WTC11 (cell line): ENCODE measurements around the gene CDH13. TPM values are rescaled to one million over a fixed set of nuclear protein-coding genes. Genes with fewer than 3 reads are reported as not detected.

Experiments
- ATAC-seq: fragments of 200-7000 bp; cut with Tn5 transposase; 2 replicates; pipeline ENCODE4 v1.10.0; 2021; ENCODE audit warnings: mild to moderate bottlenecking, moderate library complexity
- CTCF ChIA-PET: fragments of 300-600 bp; sonication (Branson Sonifier 250); formaldehyde crosslinking; loops from one replicate; lab custom pipeline; 2021; ENCODE audit warnings: antibody characterized with exemption; lab: Charles Lee
- POLR2A ChIA-PET: fragments of 350-600 bp; sonication (Branson Sonifier 250); formaldehyde crosslinking; loops from one replicate; lab custom pipeline; 2021; ENCODE audit warnings: antibody characterized with exemption; lab: Charles Lee
- DNase-seq: peaks from one replicate; pipeline ENCODE4 v3.0.0; 2021; ENCODE audit warnings: low spot score
- H3K27ac Mint-ChIP-seq: 2 replicates; pipeline ENCODE4 v1.8.0; 2021; ENCODE audit warnings: mixed read lengths
- H3K27me3 Mint-ChIP-seq: 2 replicates; pipeline ENCODE4 v1.8.0; 2021; ENCODE audit warnings: low read depth, mild to moderate bottlenecking, moderate library complexity, mixed read lengths
- H3K36me3 Mint-ChIP-seq: 2 replicates; pipeline ENCODE4 v1.8.0; 2021; ENCODE audit warnings: mixed read lengths
- H3K4me1 Mint-ChIP-seq: 2 replicates; pipeline ENCODE4 v1.8.0; 2022; ENCODE audit warnings: mixed read lengths
- H3K4me3 Mint-ChIP-seq: 2 replicates; pipeline ENCODE4 v1.8.0; 2021; ENCODE audit warnings: mild to moderate bottlenecking, moderate library complexity, mixed read lengths
- H3K9me3 Mint-ChIP-seq: 2 replicates; pipeline ENCODE4 v1.8.0; 2021; ENCODE audit warnings: mixed read lengths
- CREB1 ChIP-seq: sonication (generic); formaldehyde crosslinking; IDR thresholded peaks from 2 replicates; pipeline ENCODE4 v1.8.0; 2023; ENCODE audit warnings: mild to moderate bottlenecking, missing genetic modification reagents
- ETV6 ChIP-seq: sonication (generic); formaldehyde crosslinking; IDR thresholded peaks from 2 replicates; pipeline ENCODE4 v1.8.1; 2022; ENCODE audit warnings: mild to moderate bottlenecking, missing genetic modification reagents
- FOXP4 ChIP-seq: sonication (generic); formaldehyde crosslinking; IDR thresholded peaks from 2 replicates; pipeline ENCODE4 v1.8.0; 2022; ENCODE audit warnings: mild to moderate bottlenecking, missing genetic modification reagents
- GABPB1 ChIP-seq: sonication (generic); formaldehyde crosslinking; IDR thresholded peaks from 2 replicates; pipeline ENCODE4 v1.8.1; 2023; ENCODE audit warnings: mild to moderate bottlenecking, missing genetic modification reagents
- GRHL2 ChIP-seq: fragments of 250-450 bp; sonication (Bioruptor Pico); IDR thresholded peaks from 2 replicates; pipeline ENCODE4 v1.8.0; 2022; ENCODE audit warnings: mild to moderate bottlenecking, moderate library complexity; ENCODE audit not compliant: insufficient replicate concordance, severe bottlenecking
- MYBL2 ChIP-seq: sonication (generic); formaldehyde crosslinking; IDR thresholded peaks from 2 replicates; pipeline ENCODE4 v1.8.1; 2023; ENCODE audit warnings: mild to moderate bottlenecking, moderate library complexity, missing genetic modification reagents
- NFE2L1 ChIP-seq: sonication (generic); formaldehyde crosslinking; IDR thresholded peaks from 2 replicates; pipeline ENCODE4 v1.8.1; 2023; ENCODE audit warnings: missing genetic modification reagents
- SMAD4 ChIP-seq: sonication (generic); formaldehyde crosslinking; IDR thresholded peaks from 2 replicates; pipeline ENCODE4 v1.8.0; 2022; ENCODE audit warnings: mild to moderate bottlenecking, missing genetic modification reagents
- SP1 ChIP-seq: sonication (generic); formaldehyde crosslinking; conservative IDR thresholded peaks from 2 replicates; pipeline ENCODE4 v1.8.1; 2022; ENCODE audit warnings: missing genetic modification reagents
- TP53 ChIP-seq: sonication (generic); formaldehyde crosslinking; IDR thresholded peaks from 2 replicates; pipeline ENCODE4 v1.8.1; 2023; ENCODE audit warnings: mild to moderate bottlenecking, missing genetic modification reagents
- ZNF138 ChIP-seq: sonication (generic); formaldehyde crosslinking; conservative IDR thresholded peaks from 2 replicates; pipeline ENCODE4 v1.8.1; 2022; ENCODE audit warnings: mild to moderate bottlenecking, moderate library complexity, missing genetic modification reagents
- ZNF263 ChIP-seq: sonication (generic); formaldehyde crosslinking; IDR thresholded peaks from 2 replicates; pipeline ENCODE4 v1.8.1; 2022; ENCODE audit warnings: low read depth, mild to moderate bottlenecking, moderate library complexity, missing genetic modification reagents
- ZNF281 ChIP-seq: sonication (generic); formaldehyde crosslinking; IDR thresholded peaks from 2 replicates; pipeline ENCODE4 v1.8.0; 2023; ENCODE audit warnings: mild to moderate bottlenecking, missing genetic modification reagents
- ZNF317 ChIP-seq: sonication (generic); formaldehyde crosslinking; IDR thresholded peaks from 2 replicates; pipeline ENCODE4 v1.8.1; 2023; ENCODE audit warnings: low read depth, mild to moderate bottlenecking, moderate library complexity, missing genetic modification reagents, borderline replicate concordance
- ZNF423 ChIP-seq: fragments of 250-450 bp; sonication (Bioruptor Pico); IDR thresholded peaks from 2 replicates; pipeline ENCODE4 v2.1.2; 2022; ENCODE audit warnings: mild to moderate bottlenecking, moderate library complexity
- total RNA-seq: library from RNA; stranded (reverse); gene quantifications from 3 replicates; pipeline ENCODE4 v1.2.3, GENCODE V29; 2021
- TF ChIP-seq, protein P1 (sequence below): sonication (generic); formaldehyde crosslinking; IDR thresholded peaks from 2 replicates; pipeline ENCODE4 v1.8.1; 2023; ENCODE audit warnings: mild to moderate bottlenecking, missing genetic modification reagents, moderate library complexity
- TF ChIP-seq, protein P2 (sequence below): sonication (generic); formaldehyde crosslinking; IDR thresholded peaks from 2 replicates; pipeline ENCODE4 v1.8.1; 2023; ENCODE audit warnings: mild to moderate bottlenecking, missing genetic modification reagents, moderate library complexity
- TF ChIP-seq, protein P3 (sequence below): sonication (generic); formaldehyde crosslinking; IDR thresholded peaks from 2 replicates; pipeline ENCODE4 v1.8.1; 2022; ENCODE audit warnings: missing genetic modification reagents, borderline replicate concordance

CDH13 gene
- total RNA-seq, 1 experiment from 2014 or later: 0.81 TPM

DNA sequence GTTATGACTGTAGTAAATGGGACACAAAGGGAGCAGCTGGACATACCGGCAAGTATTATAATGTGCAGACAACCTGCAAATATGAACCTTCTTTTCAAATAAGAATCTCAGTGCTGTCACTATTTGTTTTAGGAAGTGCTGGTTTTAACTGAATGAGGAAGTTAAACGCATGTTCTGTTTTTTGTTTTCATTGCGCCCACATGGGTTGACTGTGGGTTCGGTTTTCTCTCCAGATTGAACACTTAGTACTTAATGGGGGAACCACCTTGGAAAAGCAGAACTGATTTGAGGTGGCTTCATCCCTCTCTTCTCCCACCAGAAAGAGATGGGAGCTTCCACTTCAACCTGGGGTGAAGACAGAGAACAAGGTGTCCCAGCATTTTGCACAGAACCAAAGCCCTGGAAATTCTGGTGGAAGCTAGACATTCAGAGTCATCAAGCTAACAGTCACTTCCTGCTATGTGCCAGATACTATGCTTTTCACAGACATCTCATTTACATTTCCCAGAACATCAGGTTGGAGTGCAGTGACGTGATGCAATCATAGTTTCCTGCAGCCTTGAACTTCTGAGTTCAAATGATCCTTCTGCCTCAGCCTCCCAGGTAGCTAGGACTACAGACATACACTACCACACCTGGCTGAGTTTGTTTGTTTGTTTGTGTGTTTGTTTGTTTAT, 149.8 kb downstream of the CDH13 start:
- H3K9me3 Mint-ChIP-seq: no peaks in the 10 kb centered on the region
- H3K4me3 Mint-ChIP-seq: no peak overlapping the region
- DNase-seq (no peak), ATAC-seq (no peak)
- H3K4me1 Mint-ChIP-seq: peaks cover 4% of the 10 kb centered on the region
- TF ChIP-seq MYBL2 (CRISPR knock-in tag): no peak
- no peak for TF ChIP-seq ZNF317 (CRISPR knock-in tag)
- no peak for TF ChIP-seq GRHL2 (CRISPR knock-in tag)
- TF ChIP-seq SMAD4 (CRISPR knock-in tag): no peak
- no peak for TF ChIP-seq FOXP4 (CRISPR knock-in tag)
- no peak for TF ChIP-seq ZNF281
- TF ChIP-seq, protein P1, sequence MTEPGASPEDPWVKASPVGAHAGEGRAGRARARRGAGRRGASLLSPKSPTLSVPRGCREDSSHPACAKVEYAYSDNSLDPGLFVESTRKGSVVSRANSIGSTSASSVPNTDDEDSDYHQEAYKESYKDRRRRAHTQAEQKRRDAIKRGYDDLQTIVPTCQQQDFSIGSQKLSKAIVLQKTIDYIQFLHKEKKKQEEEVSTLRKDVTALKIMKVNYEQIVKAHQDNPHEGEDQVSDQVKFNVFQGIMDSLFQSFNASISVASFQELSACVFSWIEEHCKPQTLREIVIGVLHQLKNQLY (CRISPR knock-in tag): no peak
- TF ChIP-seq ZNF263 (CRISPR knock-in tag): no peak
- no peak for TF ChIP-seq TP53
- TF ChIP-seq SP1 (CRISPR knock-in tag): no peak
- no peak for TF ChIP-seq ZNF423 (CRISPR knock-in tag)
- TF ChIP-seq NFE2L1 (CRISPR knock-in tag): no peak
- TF ChIP-seq ETV6 (CRISPR knock-in tag): no peak
- no peak for TF ChIP-seq CREB1 (CRISPR knock-in tag)
- no peak for TF ChIP-seq ZNF138 (CRISPR knock-in tag)
- TF ChIP-seq, protein P2, sequence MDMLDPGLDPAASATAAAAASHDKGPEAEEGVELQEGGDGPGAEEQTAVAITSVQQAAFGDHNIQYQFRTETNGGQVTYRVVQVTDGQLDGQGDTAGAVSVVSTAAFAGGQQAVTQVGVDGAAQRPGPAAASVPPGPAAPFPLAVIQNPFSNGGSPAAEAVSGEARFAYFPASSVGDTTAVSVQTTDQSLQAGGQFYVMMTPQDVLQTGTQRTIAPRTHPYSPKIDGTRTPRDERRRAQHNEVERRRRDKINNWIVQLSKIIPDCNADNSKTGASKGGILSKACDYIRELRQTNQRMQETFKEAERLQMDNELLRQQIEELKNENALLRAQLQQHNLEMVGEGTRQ (CRISPR knock-in tag): no peak
- TF ChIP-seq, protein P3, sequence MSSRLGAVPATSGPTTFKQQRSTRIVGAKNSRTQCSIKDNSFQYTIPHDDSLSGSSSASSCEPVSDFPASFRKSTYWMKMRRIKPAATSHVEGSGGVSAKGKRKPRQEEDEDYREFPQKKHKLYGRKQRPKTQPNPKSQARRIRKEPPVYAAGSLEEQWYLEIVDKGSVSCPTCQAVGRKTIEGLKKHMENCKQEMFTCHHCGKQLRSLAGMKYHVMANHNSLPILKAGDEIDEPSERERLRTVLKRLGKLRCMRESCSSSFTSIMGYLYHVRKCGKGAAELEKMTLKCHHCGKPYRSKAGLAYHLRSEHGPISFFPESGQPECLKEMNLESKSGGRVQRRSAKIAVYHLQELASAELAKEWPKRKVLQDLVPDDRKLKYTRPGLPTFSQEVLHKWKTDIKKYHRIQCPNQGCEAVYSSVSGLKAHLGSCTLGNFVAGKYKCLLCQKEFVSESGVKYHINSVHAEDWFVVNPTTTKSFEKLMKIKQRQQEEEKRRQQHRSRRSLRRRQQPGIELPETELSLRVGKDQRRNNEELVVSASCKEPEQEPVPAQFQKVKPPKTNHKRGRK (CRISPR knock-in tag): no peak
- TF ChIP-seq GABPB1 (CRISPR knock-in tag): no peak
- ChIA-PET CTCF (no interaction called here), POLR2A (no interaction called here)
- no peaks in the 10 kb centered on the region for H3K36me3 Mint-ChIP-seq
- H3K27ac Mint-ChIP-seq: no peak overlapping the region
- no peaks in the 10 kb centered on the region for H3K27me3 Mint-ChIP-seq
